GM18505 (cell line): ENCODE results near the gene MRPL14.
"Not testable (repeated sequence)": the region's sequence is repeated elsewhere in the genome, so short reads cannot be mapped to it uniquely, and the experiment has no call there.

ENCODE experiments used
- ATAC-seq: cut with Tn5 transposase; IDR thresholded peaks from one replicate; pipeline ENCODE4 v1.9.1; 2021; ENCODE audit not compliant: unreplicated experiment
- POLR2A ChIP-seq: IDR thresholded peaks from 4 replicates; pipeline ENCODE4 v1.6.1; 2011; ENCODE audit warnings: borderline replicate concordance; ENCODE audit not compliant: insufficient read depth, insufficient read length; ENCODE audit errors: extremely low read depth

Gene MRPL14

GRCh38 chr6:44091981-44092884 lies 35.0 kb downstream of the MRPL14 start:
- TF ChIP-seq POLR2A = no peak
- no peak for ATAC-seq

- ATAC-seq = not testable (repeated sequence)
Observed at GRCh38 chr6:44091356-44091755, 35.9 kb downstream of the MRPL14 start.

DNA sequence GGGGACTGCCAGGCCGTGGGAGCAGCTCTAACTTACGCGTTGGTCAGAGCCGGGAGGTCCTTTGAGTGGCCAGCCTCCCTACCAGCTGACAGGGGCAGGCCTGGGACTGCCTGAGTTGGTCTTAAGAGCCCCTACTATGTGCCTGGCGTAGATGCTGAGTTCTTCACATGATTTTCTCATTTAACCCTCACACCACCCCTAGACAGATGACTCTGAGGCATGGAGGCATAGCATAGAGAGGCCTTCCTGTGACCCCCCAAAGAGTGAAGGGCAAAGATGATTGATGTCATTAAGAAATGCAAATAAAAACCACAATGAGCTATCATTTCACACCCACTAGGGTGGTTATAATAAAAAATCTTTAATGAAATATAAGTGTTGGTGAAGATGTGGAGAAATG lies 36.8 kb downstream of the MRPL14 start:
- TF ChIP-seq POLR2A = no peak
- ATAC-seq = no peak

GRCh38 chr6:44088827-44089590 lies 38.2 kb downstream of the MRPL14 start:
- no peak for TF ChIP-seq POLR2A

GRCh38 chr6:44087623-44088022 lies 39.6 kb downstream of the MRPL14 start:
- no peak for ATAC-seq
- TF ChIP-seq POLR2A = no peak

More at GRCh38 chr6:44088827-44089590, 38.2 kb downstream of the MRPL14 start:
- ATAC-seq = no peak

- ATAC-seq = no peak
- TF ChIP-seq POLR2A = no peak
Observed at GRCh38 chr6:44086931-44087574, 40.2 kb downstream of the MRPL14 start.

DNA sequence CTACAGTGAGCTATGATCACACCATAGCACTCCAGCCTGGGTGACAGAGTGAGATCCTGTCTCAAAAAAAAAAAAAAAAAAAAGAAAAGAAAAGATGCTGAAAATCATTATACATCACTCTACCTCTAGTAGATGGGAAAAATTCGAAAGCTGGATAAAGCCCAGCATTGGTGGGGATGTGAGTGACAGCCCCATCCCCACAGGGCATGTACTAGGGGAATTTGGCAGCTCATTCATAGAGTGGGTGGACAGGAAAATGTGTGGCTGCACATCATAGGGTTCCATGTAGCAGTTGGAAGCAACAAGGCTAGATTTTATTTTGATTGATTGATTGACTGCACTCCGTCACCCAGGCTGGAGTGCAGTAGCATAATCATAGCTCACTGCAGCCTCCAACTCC lies 42.0 kb downstream of the MRPL14 start:
- no peak for TF ChIP-seq POLR2A
- no peak for ATAC-seq

DNA sequence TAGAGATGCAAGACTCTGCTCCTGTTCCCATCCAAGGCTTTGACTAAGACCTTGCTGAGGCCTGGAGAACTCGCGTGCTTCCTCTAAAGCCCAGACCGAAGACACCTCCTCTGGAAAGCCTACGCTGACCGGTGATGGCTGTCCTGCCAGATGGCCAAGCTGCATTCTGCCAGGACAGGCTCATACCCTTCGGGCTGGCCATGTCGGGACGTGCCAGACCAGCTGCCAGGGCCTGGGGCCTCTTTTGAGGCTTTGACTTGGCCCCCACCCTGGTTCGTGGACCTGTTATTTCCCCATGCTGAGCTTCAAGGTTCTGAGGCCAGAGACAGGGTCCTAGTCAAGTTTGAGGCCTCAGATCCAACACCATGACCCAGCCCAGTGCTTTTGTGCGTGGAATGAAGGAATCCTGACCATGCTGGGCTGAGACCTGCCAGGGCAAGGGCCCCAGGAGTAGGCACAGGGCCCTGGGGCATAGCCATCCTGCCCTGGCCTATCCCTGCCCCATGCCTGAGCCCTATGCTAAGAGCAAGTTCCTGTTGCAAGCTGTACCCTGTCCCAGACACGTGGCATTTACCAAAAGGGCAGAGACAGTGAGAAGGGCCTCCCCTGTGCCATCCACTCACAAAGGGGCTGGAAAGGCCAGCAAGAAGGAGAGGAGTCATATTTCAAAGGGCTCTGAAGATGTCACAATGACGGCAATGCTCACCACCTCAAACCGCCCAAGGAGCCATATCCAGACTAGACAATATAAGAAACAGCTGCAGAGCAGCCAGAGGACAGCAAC lies 42.8 kb downstream of the MRPL14 start:
- ATAC-seq = no peak
- TF ChIP-seq POLR2A = no peak

- ATAC-seq = no peak
- no peak for TF ChIP-seq POLR2A
Observed at GRCh38 chr6:44082872-44083321, 44.4 kb downstream of the MRPL14 start.

DNA sequence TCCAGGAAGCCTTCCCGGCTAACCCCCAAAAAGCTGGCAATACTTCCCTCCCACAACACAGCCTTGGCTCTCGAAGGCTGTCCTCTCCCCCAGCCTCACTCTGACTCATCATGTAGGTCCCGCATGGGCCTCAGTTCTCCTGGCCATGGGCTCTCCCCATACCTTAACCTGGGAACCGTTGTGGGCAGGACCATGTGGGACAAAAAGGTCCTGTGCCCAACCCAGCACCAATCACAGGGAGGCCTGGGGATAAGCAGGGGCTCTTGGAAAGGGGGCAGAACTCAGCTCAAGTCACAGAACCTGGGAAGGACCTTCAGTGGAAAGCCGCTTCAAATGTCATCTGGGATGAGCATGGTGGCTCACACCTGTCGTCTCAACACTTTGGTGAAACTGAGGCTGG lies 45.5 kb downstream of the MRPL14 start:
- no peak for TF ChIP-seq POLR2A

GRCh38 chr6:44080561-44081521 lies 46.4 kb downstream of the MRPL14 start:
- no peak for ATAC-seq
- no peak for TF ChIP-seq POLR2A

More for the DNA sequence above, 45.5 kb downstream of the MRPL14 start:
- ATAC-seq = no peak

GRCh38 chr6:44079672-44080071 lies 47.6 kb downstream of the MRPL14 start:
- ATAC-seq = no peak
- no peak for TF ChIP-seq POLR2A
